Keratinocyte (primary cell): ENCODE data around the gene EYS. TPM values are rescaled to one million over a fixed set of nuclear protein-coding genes. Genes with fewer than 3 reads are reported as not detected.

Experiments
- DNase-seq: peaks from one replicate; pipeline ENCODE4 v3.0.0-alpha.2; 2011; ENCODE audit warnings: low read depth, missing footprints, low spot score
- FAIRE-seq: peaks from 2 replicates; lab custom pipeline; 2011; peaks lifted over from hg19 to GRCh38; lab: Jason Lieb, UNC
- H2AFZ ChIP-seq: 2 replicates; pipeline ENCODE4 v1.6.0; 2012; ENCODE audit warnings: low read length, control low read depth, inconsistent platforms; ENCODE audit not compliant: control insufficient read depth
- H3K27ac ChIP-seq: 2 replicates; pipeline ENCODE4 v1.5.1; 2011; ENCODE audit warnings: low read length; ENCODE audit not compliant: control insufficient read depth, insufficient read depth
- H3K27me3 ChIP-seq: 3 replicates; pipeline ENCODE4 v1.6.0; 2011; ENCODE audit warnings: low read length; ENCODE audit not compliant: control insufficient read depth, insufficient read depth; ENCODE audit errors: extremely low read depth
- H3K36me3 ChIP-seq, 2 experiments: 2 replicates in 1 of 2; 3 replicates in 1 of 2; pipeline ENCODE4 v1.5.1; 2011; ENCODE audit warnings: low read length in 2 of 2, mild to moderate bottlenecking in 1 of 2; ENCODE audit not compliant: control insufficient read depth in 2 of 2, insufficient read depth in 2 of 2; ENCODE audit errors: extremely low read depth in 1 of 2
- H3K4me1 ChIP-seq: 3 replicates; pipeline ENCODE4 v1.5.1; 2011; ENCODE audit warnings: low read length; ENCODE audit not compliant: control insufficient read depth, insufficient read depth; ENCODE audit errors: extremely low read depth
- H3K4me2 ChIP-seq: 3 replicates; pipeline ENCODE4 v1.6.0; 2011; ENCODE audit warnings: low read depth, low read length; ENCODE audit not compliant: control insufficient read depth, insufficient read depth; ENCODE audit errors: extremely low read depth
- H3K4me3 ChIP-seq, 3 experiments: fragments of 200-600 bp in 1 of 3; sonication (generic) in 1 of 3; 2 replicates in 2 of 3; 3 replicates in 1 of 3; pipeline ENCODE4 v1.5.1; 2011 to 2016; ENCODE audit warnings: low read length in 3 of 3, mild to moderate bottlenecking in 3 of 3, control low read depth in 2 of 3, inconsistent platforms in 1 of 3, low read depth in 1 of 3, mixed read lengths in 1 of 3, mixed run types in 1 of 3, moderate library complexity in 1 of 3; ENCODE audit not compliant: control insufficient read depth in 2 of 3, insufficient read depth in 2 of 3; ENCODE audit errors: extremely low read depth in 1 of 3
- H3K79me2 ChIP-seq: 2 replicates; pipeline ENCODE4 v1.6.0; 2012; ENCODE audit warnings: low read length; ENCODE audit not compliant: control insufficient read depth, insufficient read depth
- H3K9ac ChIP-seq: 3 replicates; pipeline ENCODE4 v1.6.0; 2011; ENCODE audit warnings: low read length; ENCODE audit not compliant: control insufficient read depth, insufficient read depth; ENCODE audit errors: extremely low read depth
- H3K9me1 ChIP-seq: 3 replicates; pipeline ENCODE4 v1.6.0; 2011; ENCODE audit warnings: low read length; ENCODE audit not compliant: control insufficient read depth, insufficient read depth; ENCODE audit errors: extremely low read depth
- H3K9me3 ChIP-seq: 2 replicates; pipeline ENCODE4 v1.5.1; 2012; ENCODE audit warnings: low read depth, low read length; ENCODE audit not compliant: control insufficient read depth
- H4K20me1 ChIP-seq: 3 replicates; pipeline ENCODE4 v1.6.0; 2011; ENCODE audit warnings: low read length; ENCODE audit not compliant: control insufficient read depth, insufficient read depth; ENCODE audit errors: extremely low read depth
- CTCF ChIP-seq, 3 experiments: IDR thresholded peaks in 1 of 3; conservative IDR thresholded peaks in 1 of 3; optimal IDR thresholded peaks in 1 of 3; 2 replicates in 2 of 3; 3 replicates in 1 of 3; pipeline versions ENCODE3 to v1.5.1; 2011; ENCODE audit warnings: low read length in 3 of 3, mild to moderate bottlenecking in 3 of 3, moderate library complexity in 2 of 3, control low read depth in 1 of 3, inconsistent platforms in 1 of 3; ENCODE audit not compliant: insufficient read depth in 2 of 3; ENCODE audit errors: extremely low read depth in 1 of 3
- EZH2 ChIP-seq: IDR thresholded peaks from one replicate; pipeline ENCODE4 v1.6.1; 2012; ENCODE audit warnings: inconsistent platforms, mild to moderate bottlenecking, low read length, moderate library complexity
- dilution Hi-C: fragments of 300-500 bp; cut with MboI; formaldehyde crosslinking; loops from one replicate; pipeline ENCODE4 v1.7.0; 2020; ENCODE audit warnings: low sequenced_read_pairs; ENCODE audit not compliant: extremely low pct_ligation_motif_present
- polyA plus RNA-seq, 5 experiments: library from polyadenylated mRNA; depleted of rRNA in 3 of 5; stranded (reverse) in 3 of 5; stranded (forward) in 1 of 5; unstranded in 1 of 5; fragments of >200 nt; gene quantifications; 1 replicate in 1 of 5; 2 replicates in 3 of 5; 3 replicates in 1 of 5; pipeline versions ENCODE4 v1.2.1 to v1.2.3, GENCODE V29; 2011 to 2012; ENCODE audit warnings: missing spikeins in 2 of 5, low read depth in 1 of 5, low replicate concordance in 1 of 5

The EYS gene
- polyA plus RNA-seq, 1 donor (not counting 4 experiments of a cell fraction or from before 2014, with no cell fraction given) = 0.34 TPM

- dilution Hi-C loops = no loop called here
- H3K4me2 ChIP-seq = no peak overlapping the region
- H3K4me1 ChIP-seq = no peaks in the 10 kb centered on the region
- H2AFZ ChIP-seq = no peak overlapping the region
- H4K20me1 ChIP-seq = no peaks in the 10 kb centered on the region
- FAIRE-seq (no peak), DNase-seq (no peak)
- no peaks in the 10 kb centered on the region for H3K27me3 ChIP-seq
- H3K36me3 ChIP-seq = no peaks in the 10 kb centered on the region
- H3K9ac ChIP-seq = no peak overlapping the region
- H3K79me2 ChIP-seq = no peaks in the 10 kb centered on the region
- H3K27ac ChIP-seq = no peak overlapping the region
- H3K9me3 ChIP-seq = no peaks in the 10 kb centered on the region
- no peak for TF ChIP-seq CTCF (optimal IDR thresholded peaks at IDR 0.05 in 1 of 3, IDR thresholded peaks at IDR 0.05 in 1 of 3, conservative IDR thresholded peaks at IDR 0.05 in 1 of 3; ENCODE audit: extremely low read depth in 1 of 3, insufficient read depth in 2 of 3, low read length in 3 of 3)
- TF ChIP-seq EZH2 = no peak
- no peaks in the 10 kb centered on the region for H3K9me1 ChIP-seq
- H3K4me3 ChIP-seq = no peak overlapping the region
These were observed 1476.5 kb downstream of the EYS start for GRCh38 chr6:64230530-64230929.

- Histone ChIP-seq H3K9ac (no peak overlapping the region), H3K27ac (no peak overlapping the region), H3K4me1 (no peaks in the 10 kb centered on the region), H3K36me3 (no peaks in the 10 kb centered on the region), H3K79me2 (no peaks in the 10 kb centered on the region), H3K27me3 (no peaks in the 10 kb centered on the region), H3K4me2 (no peak overlapping the region), H3K4me3 (no peak overlapping the region), H3K9me3 (no peaks in the 10 kb centered on the region), H3K9me1 (no peaks in the 10 kb centered on the region), H2AFZ (no peak overlapping the region), H4K20me1 (no peaks in the 10 kb centered on the region)
- dilution Hi-C loops = no loop called here
- DNase-seq (no peak), FAIRE-seq (no peak)
- TF ChIP-seq EZH2 (no peak), CTCF (optimal IDR thresholded peaks at IDR 0.05 in 1 of 3, IDR thresholded peaks at IDR 0.05 in 1 of 3, conservative IDR thresholded peaks at IDR 0.05 in 1 of 3; ENCODE audit: extremely low read depth in 1 of 3, insufficient read depth in 2 of 3, low read length in 3 of 3) (no peak)
These were observed 1479.2 kb downstream of the EYS start for GRCh38 chr6:64227863-64228262.
